SU-DHL-6 (cell line): ENCODE data around the gene ITPKC.

Experiments
- H2AFZ ChIP-seq: fragments of 200-600 bp; sonication (generic); 2 replicates; pipeline ENCODE4 v1.6.1; 2014; ENCODE audit warnings: low read depth, mild to moderate bottlenecking, moderate library complexity, mixed read lengths, antibody characterized with exemption, low read length; ENCODE audit not compliant: severe bottlenecking
- H3F3A ChIP-seq: fragments of 200-600 bp; shearing (Covaris generic); 2 replicates; pipeline ENCODE4 v1.6.0; 2016; ENCODE audit warnings: antibody characterized with exemption, mild to moderate bottlenecking; ENCODE audit not compliant: insufficient read depth
- H3K27ac ChIP-seq: fragments of 200-600 bp; sonication (generic); 2 replicates; pipeline ENCODE4 v1.5.1; 2016; ENCODE audit warnings: low read depth, mild to moderate bottlenecking, low read length, moderate library complexity, mixed read lengths
- H3K27me3 ChIP-seq: fragments of 200-600 bp; sonication (generic), shearing (Covaris generic); 2 replicates; pipeline ENCODE4 v1.6.0; 2014; ENCODE audit warnings: mild to moderate bottlenecking, low read length
- H3K36me3 ChIP-seq: fragments of 200-600 bp; sonication (generic); 2 replicates; pipeline ENCODE4 v1.6.1; 2014; ENCODE audit warnings: mild to moderate bottlenecking, low read length, mixed read lengths
- H3K4me2 ChIP-seq: fragments of 300-600, 200-600 bp; shearing (Covaris generic), sonication (generic); 2 replicates; pipeline ENCODE4 v1.6.0; 2014; ENCODE audit warnings: low read length, low read depth, mild to moderate bottlenecking; ENCODE audit not compliant: poor library complexity, severe bottlenecking
- H3K4me3 ChIP-seq: fragments of 200-600 bp; sonication (generic); 2 replicates; pipeline ENCODE4 v1.5.1; 2014; ENCODE audit warnings: antibody characterized with exemption, low read length, mild to moderate bottlenecking, mixed read lengths; ENCODE audit not compliant: insufficient read depth, poor library complexity, severe bottlenecking
- H3K79me2 ChIP-seq: fragments of 200-600 bp; sonication (generic); 2 replicates; pipeline ENCODE4 v1.6.1; 2014; ENCODE audit warnings: mild to moderate bottlenecking, low read length, moderate library complexity; ENCODE audit not compliant: insufficient read depth
- H3K9ac ChIP-seq: fragments of 200-600 bp; sonication (generic); 2 replicates; pipeline ENCODE4 v1.7.0; 2014; ENCODE audit warnings: mild to moderate bottlenecking, low read length
- H3K9me2 ChIP-seq: fragments of 200-600 bp; sonication (generic); replicated peaks from 2 replicates; pipeline ENCODE4 v1.6.1; 2014; ENCODE audit warnings: low read length; ENCODE audit not compliant: insufficient read depth
- H3K9me3 ChIP-seq: fragments of 200-600 bp; sonication (generic); 2 replicates; pipeline ENCODE4 v1.6.1; 2014; ENCODE audit warnings: low read length, mixed read lengths; ENCODE audit not compliant: insufficient read depth
- H4K20me1 ChIP-seq: fragments of 200-600 bp; sonication (generic); 2 replicates; pipeline ENCODE4 v1.6.1; 2014; ENCODE audit warnings: low read depth, mild to moderate bottlenecking, antibody characterized with exemption, low read length, moderate library complexity, mixed read lengths
- CTCF ChIP-seq: fragments of 200-600 bp; sonication (generic); IDR thresholded peaks from one replicate; pipeline ENCODE4 v1.5.1; 2017; ENCODE audit warnings: antibody characterized with exemption, mild to moderate bottlenecking, low read length, moderate library complexity; ENCODE audit not compliant: insufficient read depth, poor library complexity, severe bottlenecking
- EZH2phosphoT487 ChIP-seq: fragments of 200-600 bp; sonication (generic), shearing (Covaris generic); conservative IDR thresholded peaks from 2 replicates; pipeline ENCODE4 v1.6.1; 2018; ENCODE audit warnings: mild to moderate bottlenecking, antibody characterized with exemption, low read length, moderate library complexity, mixed read lengths

The ITPKC gene

GRCh38 chr19:40714441-40715299 lies 2.2 kb upstream of the ITPKC start:
- no peaks in the 10 kb centered on the region for H3K36me3 ChIP-seq
- peak overlapping the region; percentile 77 for H3K27ac ChIP-seq

GRCh38 chr19:40716031-40716481 lies 856 bp upstream of the ITPKC start:
- peak overlapping the region; percentile 77 for H3K27ac ChIP-seq
- H3K9ac ChIP-seq, result peak overlapping the region; percentile 67
- no peak for TF ChIP-seq CTCF
- TF ChIP-seq EZH2phosphoT487, result no peak
- H3K79me2 ChIP-seq, result peaks cover 21% of the 10 kb centered on the region
- no peaks in the 10 kb centered on the region for H3K36me3 ChIP-seq
- no peaks in the 10 kb centered on the region for H3K9me2 ChIP-seq
- peak overlapping the region; percentile 86 for H3K4me2 ChIP-seq
- H3F3A ChIP-seq, result peaks cover 19% of the 10 kb centered on the region
- H3K27me3 ChIP-seq, result no peaks in the 10 kb centered on the region
- H3K4me3 ChIP-seq, result peak overlapping the region; percentile 69
- H2AFZ ChIP-seq, result peak overlapping the region; percentile 5
- H4K20me1 ChIP-seq, result no peaks in the 10 kb centered on the region
- no peaks in the 10 kb centered on the region for H3K9me3 ChIP-seq

More at GRCh38 chr19:40714441-40715299, 2.2 kb upstream of the ITPKC start:
- no peak for TF ChIP-seq EZH2phosphoT487
- no peak for TF ChIP-seq CTCF
- H4K20me1 ChIP-seq, result no peaks in the 10 kb centered on the region
- H2AFZ ChIP-seq, result peak overlapping the region; percentile 44
- no peaks in the 10 kb centered on the region for H3K9me2 ChIP-seq
- no peaks in the 10 kb centered on the region for H3K27me3 ChIP-seq
- peak overlapping the region; percentile 69 for H3K4me3 ChIP-seq
- H3K9ac ChIP-seq, result peak overlapping the region; percentile 67
- H3K9me3 ChIP-seq, result no peaks in the 10 kb centered on the region
- H3K4me2 ChIP-seq, result peak overlapping the region; percentile 86
- H3F3A ChIP-seq, result peaks cover 19% of the 10 kb centered on the region
- peaks cover 21% of the 10 kb centered on the region for H3K79me2 ChIP-seq

- no peaks in the 10 kb centered on the region for H3K9me3 ChIP-seq
- H3K36me3 ChIP-seq, result no peaks in the 10 kb centered on the region
- peak overlapping the region; percentile 67 for H3K9ac ChIP-seq
- peaks cover 21% of the 10 kb centered on the region for H3K79me2 ChIP-seq
- H3K4me2 ChIP-seq, result peak overlapping the region; percentile 86
- H2AFZ ChIP-seq, result no peak overlapping the region
- no peaks in the 10 kb centered on the region for H3K9me2 ChIP-seq
- peak overlapping the region; percentile 69 for H3K4me3 ChIP-seq
- no peaks in the 10 kb centered on the region for H3K27me3 ChIP-seq
- peak overlapping the region; percentile 28 for H3K27ac ChIP-seq
- peaks cover 19% of the 10 kb centered on the region for H3F3A ChIP-seq
- no peaks in the 10 kb centered on the region for H4K20me1 ChIP-seq
- no peak for TF ChIP-seq EZH2phosphoT487
- no peak for TF ChIP-seq CTCF
Observed at GRCh38 chr19:40717325-40717879, 490 bp downstream of the ITPKC start.
